CD4-positive, alpha-beta T cell treated with Interleukin-17A for 1 hour (primary cell): ENCODE measurements around the gene ELN.
"Not testable (repeated sequence)": the region's sequence is repeated elsewhere in the genome, so short reads cannot be mapped to it uniquely, and the experiment has no call there.

Experiments
- DNase-seq: peaks from one replicate; pipeline ENCODE4 v3.0.0-alpha.2; 2020

The ELN gene

GRCh38 chr7:74027683-74028320 is at the start of gene ELN:
Gene ELN, plus strand, starts transcription at chr7:74028173. Its CDS starts 15 bp downstream, at chr7:74028188.
- no peak for DNase-seq

GRCh38 chr7:73978661-73979563 is 49.1 kb upstream of the ELN start:
- DNase-seq = no peak

- DNase-seq = not testable (repeated sequence)
These were observed 48.3 kb upstream of the ELN start for GRCh38 chr7:73979656-73980055.

- no peak for DNase-seq
These were observed 47.8 kb upstream of the ELN start for GRCh38 chr7:73980206-73980605.

GRCh38 chr7:73981933-73982332 is 46.0 kb upstream of the ELN start:
- DNase-seq = no peak

- no peak for DNase-seq
These were observed 44.4 kb upstream of the ELN start for GRCh38 chr7:73983437-73984164.

- DNase-seq = no peak
These were observed 43.3 kb upstream of the ELN start for GRCh38 chr7:73984481-73985205.

GRCh38 chr7:73985737-73986141 is 42.2 kb upstream of the ELN start:
- no peak for DNase-seq

GRCh38 chr7:73986158-73986631 is 41.8 kb upstream of the ELN start:
- no peak for DNase-seq

GRCh38 chr7:73987298-73987697 is 40.7 kb upstream of the ELN start:
- DNase-seq = no peak

- no peak for DNase-seq
These were observed 39.8 kb upstream of the ELN start for GRCh38 chr7:73988197-73988596.

- DNase-seq = no peak
These were observed 36.4 kb upstream of the ELN start for GRCh38 chr7:73991522-73992100.

- DNase-seq = no peak
These were observed 35.8 kb upstream of the ELN start for GRCh38 chr7:73992101-73992562.

GRCh38 chr7:73994023-73994422 is 34.0 kb upstream of the ELN start:
- DNase-seq = no peak

GRCh38 chr7:73994761-73995160 is 33.2 kb upstream of the ELN start:
- DNase-seq = no peak

- DNase-seq = no peak
These were observed 32.6 kb upstream of the ELN start for GRCh38 chr7:73995330-73995729.

- DNase-seq = no peak
These were observed 32.0 kb upstream of the ELN start for GRCh38 chr7:73995821-73996511.

- DNase-seq = no peak
These were observed 30.9 kb upstream of the ELN start for GRCh38 chr7:73997056-73997455.

- DNase-seq = no peak
These were observed 28.1 kb upstream of the ELN start for GRCh38 chr7:73999664-74000435.

- no peak for DNase-seq
These were observed 27.4 kb upstream of the ELN start for GRCh38 chr7:74000489-74001149.
